Bronchial epithelial cell (primary cell): ENCODE data around the gene CLEC10A. TPM values are rescaled to one million over a fixed set of nuclear protein-coding genes. Genes with fewer than 3 reads are reported as not detected.
"Not testable (repeated sequence)": the region's sequence is repeated elsewhere in the genome, so short reads cannot be mapped to it uniquely, and the experiment has no call there.

Experiments
- DNase-seq: peaks from one replicate; pipeline ENCODE4 v3.0.0-alpha.2; 2010; ENCODE audit warnings: low read depth
- FAIRE-seq: peaks from 2 replicates; lab custom pipeline; 2011; peaks lifted over from hg19 to GRCh38; lab: Jason Lieb, UNC
- H3K27me3 ChIP-seq: 2 replicates; pipeline ENCODE4 v1.5.1; 2011; ENCODE audit warnings: low read length; ENCODE audit not compliant: control insufficient read depth, insufficient read depth
- H3K36me3 ChIP-seq: 2 replicates; pipeline ENCODE4 v1.5.1; 2011; ENCODE audit warnings: low read length; ENCODE audit not compliant: control insufficient read depth, insufficient read depth
- H3K4me3 ChIP-seq: 2 replicates; pipeline ENCODE4 v1.5.1; 2011; ENCODE audit warnings: mild to moderate bottlenecking, low read depth, low read length, control low read depth
- total RNA-seq: library from RNA; depleted of rRNA; stranded (reverse); fragments of >200 nt; gene quantifications from 2 replicates; pipeline ENCODE4 v1.2.1, GENCODE V29; 2014
- TF ChIP-seq, protein P1 (sequence below): IDR thresholded peaks from 2 replicates; pipeline ENCODE4 v1.5.1; 2011; ENCODE audit warnings: mild to moderate bottlenecking, moderate library complexity, low read length, control low read depth, inconsistent platforms; ENCODE audit not compliant: insufficient read depth, severe bottlenecking

Gene CLEC10A
- total RNA-seq, 1 donor from 2014 or later = not detected

DNA sequence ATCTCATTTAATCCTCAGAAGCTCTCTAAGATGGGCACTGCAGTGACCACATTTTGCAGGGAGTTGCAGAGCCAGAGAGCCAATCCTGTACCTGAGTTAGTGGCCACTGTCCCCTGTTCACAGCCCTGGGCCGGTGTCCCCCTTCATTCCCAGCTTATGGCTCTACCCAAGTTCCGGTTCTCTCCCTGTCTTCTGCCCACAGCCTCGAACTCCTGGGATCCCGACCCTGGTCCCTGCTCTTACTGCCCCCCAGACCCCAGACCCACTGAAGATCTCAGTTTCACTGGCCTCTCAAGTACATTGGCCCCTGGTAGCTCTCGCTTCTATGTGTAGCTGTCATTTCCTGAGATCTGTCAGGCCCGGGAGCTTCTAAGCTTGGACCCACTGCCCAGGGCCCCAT lies 22.4 kb upstream of the CLEC10A start:
- DNase-seq = no peak
- Histone ChIP-seq H3K36me3 (no peaks in the 10 kb centered on the region), H3K27me3 (no peaks in the 10 kb centered on the region), H3K4me3 (no peak overlapping the region)
- TF ChIP-seq, protein P1, sequence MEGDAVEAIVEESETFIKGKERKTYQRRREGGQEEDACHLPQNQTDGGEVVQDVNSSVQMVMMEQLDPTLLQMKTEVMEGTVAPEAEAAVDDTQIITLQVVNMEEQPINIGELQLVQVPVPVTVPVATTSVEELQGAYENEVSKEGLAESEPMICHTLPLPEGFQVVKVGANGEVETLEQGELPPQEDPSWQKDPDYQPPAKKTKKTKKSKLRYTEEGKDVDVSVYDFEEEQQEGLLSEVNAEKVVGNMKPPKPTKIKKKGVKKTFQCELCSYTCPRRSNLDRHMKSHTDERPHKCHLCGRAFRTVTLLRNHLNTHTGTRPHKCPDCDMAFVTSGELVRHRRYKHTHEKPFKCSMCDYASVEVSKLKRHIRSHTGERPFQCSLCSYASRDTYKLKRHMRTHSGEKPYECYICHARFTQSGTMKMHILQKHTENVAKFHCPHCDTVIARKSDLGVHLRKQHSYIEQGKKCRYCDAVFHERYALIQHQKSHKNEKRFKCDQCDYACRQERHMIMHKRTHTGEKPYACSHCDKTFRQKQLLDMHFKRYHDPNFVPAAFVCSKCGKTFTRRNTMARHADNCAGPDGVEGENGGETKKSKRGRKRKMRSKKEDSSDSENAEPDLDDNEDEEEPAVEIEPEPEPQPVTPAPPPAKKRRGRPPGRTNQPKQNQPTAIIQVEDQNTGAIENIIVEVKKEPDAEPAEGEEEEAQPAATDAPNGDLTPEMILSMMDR = no peak
- peak; percentile 87 for FAIRE-seq

DNA sequence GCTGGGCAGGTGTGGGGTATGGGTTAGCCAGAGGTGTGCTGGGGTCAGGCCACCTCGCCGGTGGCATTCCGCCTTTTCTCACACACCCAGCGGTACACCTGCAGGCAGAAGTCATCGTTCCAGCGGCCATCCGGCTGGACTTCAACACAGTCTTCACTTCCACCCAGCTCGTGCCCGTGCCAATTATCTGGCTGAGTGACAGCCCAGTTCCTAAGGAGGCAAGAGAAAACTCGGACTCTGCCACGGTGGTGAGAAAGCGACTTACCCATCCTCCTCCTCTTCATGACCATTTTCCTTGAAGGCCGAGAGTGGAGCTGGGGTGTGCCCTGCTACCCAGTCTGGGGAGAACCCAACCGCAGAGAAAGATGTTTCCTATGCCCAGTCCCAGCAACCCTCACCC lies 21.5 kb upstream of the CLEC10A start:
- H3K4me3 ChIP-seq = no peak overlapping the region
- no peaks in the 10 kb centered on the region for H3K27me3 ChIP-seq
- DNase-seq = no peak
- H3K36me3 ChIP-seq = no peaks in the 10 kb centered on the region
- FAIRE-seq = no peak
- TF ChIP-seq, protein P1 = no peak

DNA sequence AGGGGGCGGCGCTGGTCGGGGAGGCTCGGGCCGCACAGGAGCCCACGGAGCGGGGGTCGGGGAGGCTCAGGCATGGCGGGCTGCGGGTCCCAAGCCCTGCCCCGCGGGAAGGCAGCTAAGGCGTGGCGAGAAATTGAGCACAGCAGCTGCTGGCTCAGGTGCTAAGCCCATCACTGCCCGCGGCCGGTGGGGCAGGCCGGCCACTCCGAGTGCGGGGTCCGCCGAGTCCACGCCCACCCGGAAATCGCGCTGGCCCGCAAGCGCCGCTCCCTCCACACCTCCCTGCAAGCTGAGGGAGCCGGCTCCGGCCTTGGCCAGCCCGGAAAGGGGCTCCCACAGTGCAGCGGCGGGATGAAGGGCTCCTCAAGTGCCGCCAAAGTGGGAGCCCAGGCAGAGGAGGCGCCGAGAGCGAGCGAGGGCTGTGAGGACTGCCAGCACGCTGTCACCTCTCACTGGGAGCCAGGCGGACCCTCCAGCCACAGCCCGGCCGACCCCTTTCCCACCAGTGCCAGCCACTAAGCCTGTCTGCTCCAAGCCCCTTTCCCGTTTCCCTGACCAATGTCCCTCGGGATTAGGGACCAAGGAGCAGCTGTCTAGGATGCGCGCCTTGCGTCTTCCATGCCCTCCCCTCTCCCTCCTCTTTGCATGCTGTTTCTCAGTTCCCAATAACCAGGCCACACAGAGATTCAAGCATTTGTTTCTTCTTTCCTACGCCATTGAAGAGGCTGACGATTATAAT lies 20.8 kb upstream of the CLEC10A start:
- not testable (repeated sequence) for DNase-seq, FAIRE-seq, H3K36me3 ChIP-seq, H3K4me3 ChIP-seq, H3K27me3 ChIP-seq

GRCh38 chr17:7098802-7099459 lies 18.9 kb upstream of the CLEC10A start:
- peaks cover 2% of the 10 kb centered on the region for H3K27me3 ChIP-seq
- no peak for FAIRE-seq
- TF ChIP-seq, protein P1 = no peak

DNA sequence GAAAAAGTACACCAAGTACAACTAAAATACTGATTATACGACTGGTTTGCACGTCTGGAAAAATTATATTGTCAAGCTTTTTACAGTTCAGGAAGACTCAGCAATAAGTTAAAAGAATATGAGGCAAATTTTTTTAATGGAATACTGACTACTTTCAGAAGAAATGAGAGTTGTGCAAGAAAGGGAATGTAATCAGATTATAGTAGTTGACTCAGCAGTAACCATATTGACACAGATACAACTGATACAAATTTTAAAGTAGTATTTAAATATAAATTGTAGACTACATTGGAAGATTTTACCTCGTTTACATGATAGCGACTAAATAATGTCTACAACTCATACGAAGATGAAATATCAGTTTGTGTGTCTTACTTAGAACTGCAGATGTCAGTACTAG lies 17.9 kb upstream of the CLEC10A start:
- TF ChIP-seq, protein P1 = no peak
- peak; percentile 5 for DNase-seq
- FAIRE-seq = no peak
- no peaks in the 10 kb centered on the region for H3K36me3 ChIP-seq
- H3K4me3 ChIP-seq = no peak overlapping the region
- H3K27me3 ChIP-seq = peaks cover 2% of the 10 kb centered on the region

More at GRCh38 chr17:7098802-7099459, 18.9 kb upstream of the CLEC10A start:
- DNase-seq = no peak
- Histone ChIP-seq H3K36me3 (no peaks in the 10 kb centered on the region), H3K4me3 (no peak overlapping the region)

- no peak overlapping the region for H3K4me3 ChIP-seq
- no peak for FAIRE-seq
- H3K36me3 ChIP-seq = no peaks in the 10 kb centered on the region
- TF ChIP-seq, protein P1 = no peak
- peaks cover 2% of the 10 kb centered on the region for H3K27me3 ChIP-seq
- no peak for DNase-seq
These were observed 15.6 kb upstream of the CLEC10A start for GRCh38 chr17:7095625-7096024.
